ENCODE data around the gene DPF3. TPM values are rescaled to one million over a fixed set of nuclear protein-coding genes. Genes with fewer than 3 reads are reported as not detected.

The DPF3 gene
- total RNA-seq, 1 donor from 2014 or later = 0.66 TPM

GRCh38 chr14:72613231-72613974 lies 280.5 kb downstream of the DPF3 start:
- no peaks in the 10 kb centered on the region for H3K9me3 Mint-ChIP-seq
- intact Hi-C loops (cut with micrococcal nuclease) = no loop called here
- no peaks in the 10 kb centered on the region for H3K4me1 Mint-ChIP-seq (ENCODE audit: low read depth)
- H3K27me3 Mint-ChIP-seq (ENCODE audit: low read depth) = peaks cover 47% of the 10 kb centered on the region
- peak; percentile 3 for DNase-seq (ENCODE audit: low spot score)
- H3K27ac Mint-ChIP-seq = no peak overlapping the region
- no peak overlapping the region for H3K4me3 Mint-ChIP-seq (ENCODE audit: low read depth)
- H3K36me3 Mint-ChIP-seq (ENCODE audit: low read depth) = no peaks in the 10 kb centered on the region

GRCh38 chr14:72612041-72612440 lies 281.9 kb downstream of the DPF3 start:
- Mint-ChIP-seq H3K4me3 (ENCODE audit: low read depth) (no peak overlapping the region), H3K9me3 (no peaks in the 10 kb centered on the region), H3K27me3 (ENCODE audit: low read depth) (peaks cover 50% of the 10 kb centered on the region), H3K27ac (no peak overlapping the region), H3K36me3 (ENCODE audit: low read depth) (no peaks in the 10 kb centered on the region), H3K4me1 (ENCODE audit: low read depth) (no peaks in the 10 kb centered on the region)
- no peak for DNase-seq (ENCODE audit: low spot score)
- intact Hi-C loops (cut with micrococcal nuclease) = no loop called here

GRCh38 chr14:72611506-72611905 lies 282.4 kb downstream of the DPF3 start:
- Mint-ChIP-seq H3K9me3 (no peaks in the 10 kb centered on the region), H3K4me3 (ENCODE audit: low read depth) (no peak overlapping the region), H3K36me3 (ENCODE audit: low read depth) (no peaks in the 10 kb centered on the region), H3K27ac (no peak overlapping the region), H3K27me3 (ENCODE audit: low read depth) (peaks cover 54% of the 10 kb centered on the region), H3K4me1 (ENCODE audit: low read depth) (no peaks in the 10 kb centered on the region)
- intact Hi-C loops (cut with micrococcal nuclease) = no loop called here
- no peak for DNase-seq (ENCODE audit: low spot score)

- no peak for DNase-seq (ENCODE audit: low spot score)
- H3K4me1 Mint-ChIP-seq (ENCODE audit: low read depth) = no peaks in the 10 kb centered on the region
- H3K27ac Mint-ChIP-seq = no peak overlapping the region
- H3K9me3 Mint-ChIP-seq = no peaks in the 10 kb centered on the region
- no peaks in the 10 kb centered on the region for H3K36me3 Mint-ChIP-seq (ENCODE audit: low read depth)
- no peak overlapping the region for H3K4me3 Mint-ChIP-seq (ENCODE audit: low read depth)
- intact Hi-C loops (cut with micrococcal nuclease) = no loop called here
- H3K27me3 Mint-ChIP-seq (ENCODE audit: low read depth) = peaks cover 53% of the 10 kb centered on the region
Measured at GRCh38 chr14:72610831-72611200, 283.1 kb downstream of the DPF3 start.

GRCh38 chr14:72610096-72610830 lies 283.6 kb downstream of the DPF3 start:
- intact Hi-C loops (cut with micrococcal nuclease) = no loop called here
- no peaks in the 10 kb centered on the region for H3K4me1 Mint-ChIP-seq (ENCODE audit: low read depth)
- H3K9me3 Mint-ChIP-seq = no peaks in the 10 kb centered on the region
- no peaks in the 10 kb centered on the region for H3K36me3 Mint-ChIP-seq (ENCODE audit: low read depth)
- H3K4me3 Mint-ChIP-seq (ENCODE audit: low read depth) = no peak overlapping the region
- no peak overlapping the region for H3K27ac Mint-ChIP-seq
- no peak for DNase-seq (ENCODE audit: low spot score)
- peaks cover 52% of the 10 kb centered on the region for H3K27me3 Mint-ChIP-seq (ENCODE audit: low read depth)

- H3K4me1 Mint-ChIP-seq (ENCODE audit: low read depth) = no peaks in the 10 kb centered on the region
- H3K9me3 Mint-ChIP-seq = no peaks in the 10 kb centered on the region
- H3K36me3 Mint-ChIP-seq (ENCODE audit: low read depth) = no peaks in the 10 kb centered on the region
- intact Hi-C loops (cut with micrococcal nuclease) = no loop called here
- no peak for DNase-seq (ENCODE audit: low spot score)
- no peak overlapping the region for H3K4me3 Mint-ChIP-seq (ENCODE audit: low read depth)
- H3K27ac Mint-ChIP-seq = no peak overlapping the region
- H3K27me3 Mint-ChIP-seq (ENCODE audit: low read depth) = peaks cover 61% of the 10 kb centered on the region
Measured at GRCh38 chr14:72609205-72609916, 284.5 kb downstream of the DPF3 start.

GRCh38 chr14:72608391-72609204 lies 285.3 kb downstream of the DPF3 start:
- Mint-ChIP-seq H3K27me3 (ENCODE audit: low read depth) (peaks cover 59% of the 10 kb centered on the region), H3K36me3 (ENCODE audit: low read depth) (no peaks in the 10 kb centered on the region), H3K27ac (no peak overlapping the region), H3K4me3 (ENCODE audit: low read depth) (no peak overlapping the region), H3K9me3 (no peaks in the 10 kb centered on the region), H3K4me1 (ENCODE audit: low read depth) (no peaks in the 10 kb centered on the region)
- DNase-seq (ENCODE audit: low spot score) = no peak
- intact Hi-C loops (cut with micrococcal nuclease) = no loop called here

- Mint-ChIP-seq H3K36me3 (ENCODE audit: low read depth) (no peaks in the 10 kb centered on the region), H3K4me1 (ENCODE audit: low read depth) (no peaks in the 10 kb centered on the region), H3K27ac (no peak overlapping the region), H3K27me3 (ENCODE audit: low read depth) (peaks cover 63% of the 10 kb centered on the region), H3K9me3 (no peaks in the 10 kb centered on the region), H3K4me3 (ENCODE audit: low read depth) (no peak overlapping the region)
- DNase-seq (ENCODE audit: low spot score) = no peak
- intact Hi-C loops (cut with micrococcal nuclease) = no loop called here
Measured at GRCh38 chr14:72607386-72608130, 286.3 kb downstream of the DPF3 start.

- no peaks in the 10 kb centered on the region for H3K4me1 Mint-ChIP-seq (ENCODE audit: low read depth)
- intact Hi-C loops (cut with micrococcal nuclease) = no loop called here
- H3K36me3 Mint-ChIP-seq (ENCODE audit: low read depth) = no peaks in the 10 kb centered on the region
- H3K27ac Mint-ChIP-seq = no peak overlapping the region
- H3K4me3 Mint-ChIP-seq (ENCODE audit: low read depth) = no peak overlapping the region
- no peak for DNase-seq (ENCODE audit: low spot score)
- H3K9me3 Mint-ChIP-seq = no peaks in the 10 kb centered on the region
- peaks cover 61% of the 10 kb centered on the region for H3K27me3 Mint-ChIP-seq (ENCODE audit: low read depth)
Measured at GRCh38 chr14:72606879-72607278, 287.0 kb downstream of the DPF3 start.

GRCh38 chr14:72605921-72606220 lies 288.0 kb downstream of the DPF3 start:
- no peaks in the 10 kb centered on the region for H3K4me1 Mint-ChIP-seq (ENCODE audit: low read depth)
- H3K27ac Mint-ChIP-seq = no peak overlapping the region
- peaks cover 65% of the 10 kb centered on the region for H3K27me3 Mint-ChIP-seq (ENCODE audit: low read depth)
- H3K36me3 Mint-ChIP-seq (ENCODE audit: low read depth) = no peaks in the 10 kb centered on the region
- H3K4me3 Mint-ChIP-seq (ENCODE audit: low read depth) = no peak overlapping the region
- intact Hi-C loops (cut with micrococcal nuclease) = no loop called here
- H3K9me3 Mint-ChIP-seq = no peaks in the 10 kb centered on the region
- no peak for DNase-seq (ENCODE audit: low spot score)

GRCh38 chr14:72605096-72605920 lies 288.6 kb downstream of the DPF3 start:
- Mint-ChIP-seq H3K27me3 (ENCODE audit: low read depth) (peaks cover 66% of the 10 kb centered on the region), H3K4me3 (ENCODE audit: low read depth) (no peak overlapping the region), H3K36me3 (ENCODE audit: low read depth) (no peaks in the 10 kb centered on the region), H3K27ac (no peak overlapping the region), H3K9me3 (no peaks in the 10 kb centered on the region), H3K4me1 (ENCODE audit: low read depth) (no peaks in the 10 kb centered on the region)
- intact Hi-C loops (cut with micrococcal nuclease) = no loop called here
- no peak for DNase-seq (ENCODE audit: low spot score)

All from activated T-helper 2 cell treated with anti-CD3 and anti-CD28 coated beads, Interferon-gamma antibody, Interleukin-2, Interleukin-4, amounts not matched to agents 10 μg/mL and 5 μg/mL and 100 μg/mL, durations not matched to agents 14 hours and 24 hours and 36 hours (primary cell).